Skeletal muscle satellite cell (primary cell): Measurements from ENCODE around the gene SPATA20. TPM values are rescaled to one million over a fixed set of nuclear protein-coding genes. Genes with fewer than 3 reads are reported as not detected.

Source experiments
- H3K27me3 ChIP-seq: 2 replicates; pipeline ENCODE4 v1.7.0; 2013; ENCODE audit warnings: low read length; ENCODE audit not compliant: control insufficient read depth, insufficient read depth
- H3K36me3 ChIP-seq: 2 replicates; pipeline ENCODE4 v1.7.0; 2013; ENCODE audit warnings: mild to moderate bottlenecking, control low read depth, low read length; ENCODE audit not compliant: insufficient read depth
- H3K4me1 ChIP-seq: 2 replicates; pipeline ENCODE4 v1.7.0; 2013; ENCODE audit warnings: low read length; ENCODE audit not compliant: control insufficient read depth, insufficient read depth
- H3K4me2 ChIP-seq: 2 replicates; pipeline ENCODE4 v1.7.0; 2013; ENCODE audit warnings: mild to moderate bottlenecking, low read length
- H3K4me3 ChIP-seq: 2 replicates; pipeline ENCODE4 v1.7.0; 2013; ENCODE audit warnings: low read length
- H3K9ac ChIP-seq: 2 replicates; pipeline ENCODE4 v1.7.0; 2013; ENCODE audit warnings: mild to moderate bottlenecking, low read depth, low read length, moderate library complexity
- H3K9me3 ChIP-seq: replicated peaks from 2 replicates; pipeline ENCODE4 v1.7.0; 2013; ENCODE audit warnings: mild to moderate bottlenecking, control low read depth, low read length
- total RNA-seq: library from RNA; depleted of rRNA; stranded (reverse); fragments of >200 nt; gene quantifications from 2 replicates; pipeline ENCODE4 v1.2.3, GENCODE V29; 2012; rRNA removed

The SPATA20 gene
- 59.4 and 91.0 TPM in 2 replicates for total RNA-seq

GRCh38 chr17:50547035-50547735 is at the start of gene SPATA20:
SPATA20 (plus strand) TSS chr17:50547174; CDS start chr17:50547209, 35 bp downstream.
- H3K4me1 ChIP-seq, result peaks cover 23% of the 10 kb centered on the region
- peak within 1 kb of the TSS; percentile 76 for H3K4me3 ChIP-seq

GRCh38 chr17:50498021-50498874 is 48.7 kb upstream of the SPATA20 start:
- H3K9me3 ChIP-seq, result no peaks in the 10 kb centered on the region
- H3K4me3 ChIP-seq, result no peak overlapping the region
- H3K4me1 ChIP-seq, result peaks cover 7% of the 10 kb centered on the region
- no peak overlapping the region for H3K4me2 ChIP-seq
- H3K9ac ChIP-seq, result no peak overlapping the region
- H3K36me3 ChIP-seq, result no peaks in the 10 kb centered on the region
- H3K27me3 ChIP-seq, result peaks cover 12% of the 10 kb centered on the region

More at GRCh38 chr17:50547035-50547735, at the start of gene SPATA20:
- no peaks in the 10 kb centered on the region for H3K9me3 ChIP-seq
- H3K27me3 ChIP-seq, result no peaks in the 10 kb centered on the region
- H3K4me2 ChIP-seq, result peak within 1 kb of the TSS; percentile 92
- H3K36me3 ChIP-seq, result peaks cover 29% of the 10 kb centered on the region
- peak within 1 kb of the TSS; percentile 84 for H3K9ac ChIP-seq

GRCh38 chr17:50499270-50499669 is 47.7 kb upstream of the SPATA20 start:
- Histone ChIP-seq H3K4me1 (peaks cover 7% of the 10 kb centered on the region), H3K9me3 (no peaks in the 10 kb centered on the region), H3K27me3 (peaks cover 14% of the 10 kb centered on the region), H3K4me3 (no peak overlapping the region), H3K9ac (no peak overlapping the region), H3K36me3 (no peaks in the 10 kb centered on the region), H3K4me2 (no peak overlapping the region)

GRCh38 chr17:50499721-50500120 is 47.3 kb upstream of the SPATA20 start:
- Histone ChIP-seq H3K36me3 (no peaks in the 10 kb centered on the region), H3K27me3 (peaks cover 13% of the 10 kb centered on the region), H3K9me3 (no peaks in the 10 kb centered on the region), H3K9ac (no peak overlapping the region), H3K4me3 (no peak overlapping the region), H3K4me2 (no peak overlapping the region), H3K4me1 (peaks cover 7% of the 10 kb centered on the region)

- Histone ChIP-seq H3K4me1 (peaks cover 1% of the 10 kb centered on the region), H3K36me3 (no peaks in the 10 kb centered on the region), H3K4me3 (no peak overlapping the region), H3K4me2 (no peak overlapping the region), H3K9ac (no peak overlapping the region), H3K9me3 (no peaks in the 10 kb centered on the region), H3K27me3 (peaks cover 12% of the 10 kb centered on the region)
Observed at GRCh38 chr17:50501054-50501453, 45.9 kb upstream of the SPATA20 start.

- Histone ChIP-seq H3K4me3 (no peak overlapping the region), H3K36me3 (no peaks in the 10 kb centered on the region), H3K9ac (no peak overlapping the region), H3K4me1 (no peaks in the 10 kb centered on the region), H3K27me3 (peaks cover 12% of the 10 kb centered on the region), H3K4me2 (no peak overlapping the region), H3K9me3 (no peaks in the 10 kb centered on the region)
Observed at GRCh38 chr17:50502301-50502990, 44.5 kb upstream of the SPATA20 start.

GRCh38 chr17:50505591-50506130 is 41.3 kb upstream of the SPATA20 start:
- no peak overlapping the region for H3K9ac ChIP-seq
- H3K4me3 ChIP-seq, result no peak overlapping the region
- H3K4me1 ChIP-seq, result peaks cover 13% of the 10 kb centered on the region
- H3K9me3 ChIP-seq, result no peaks in the 10 kb centered on the region
- no peak overlapping the region for H3K4me2 ChIP-seq
- H3K27me3 ChIP-seq, result peaks cover 12% of the 10 kb centered on the region
- no peaks in the 10 kb centered on the region for H3K36me3 ChIP-seq

- Histone ChIP-seq H3K4me1 (peaks cover 13% of the 10 kb centered on the region), H3K4me3 (no peak overlapping the region), H3K9me3 (no peaks in the 10 kb centered on the region), H3K4me2 (no peak overlapping the region), H3K27me3 (peaks cover 12% of the 10 kb centered on the region), H3K9ac (no peak overlapping the region), H3K36me3 (no peaks in the 10 kb centered on the region)
Observed at GRCh38 chr17:50506298-50506697, 40.7 kb upstream of the SPATA20 start.

- Histone ChIP-seq H3K4me1 (peaks cover 13% of the 10 kb centered on the region), H3K36me3 (no peaks in the 10 kb centered on the region), H3K9ac (peak within 1 kb of the TSS; percentile 80), H3K27me3 (peaks cover 5% of the 10 kb centered on the region), H3K4me2 (peak within 1 kb of the TSS; percentile 93), H3K4me3 (peak within 1 kb of the TSS; percentile 78), H3K9me3 (no peaks in the 10 kb centered on the region)
Observed at GRCh38 chr17:50507871-50508572, 39.0 kb upstream of the SPATA20 start, which contains the start of gene MYCBPAP. MYCBPAP (plus strand) TSS chr17:50508439; CDS start chr17:50508675, 236 bp downstream.

GRCh38 chr17:50508573-50509460 is 38.2 kb upstream of the SPATA20 start:
- Histone ChIP-seq H3K4me3 (peak overlapping the region; percentile 78), H3K9ac (peak overlapping the region; percentile 80), H3K4me1 (peaks cover 13% of the 10 kb centered on the region), H3K4me2 (peak overlapping the region; percentile 93), H3K36me3 (no peaks in the 10 kb centered on the region), H3K9me3 (no peaks in the 10 kb centered on the region), H3K27me3 (no peaks in the 10 kb centered on the region)
